Fibroblast of mammary gland (primary cell): ENCODE measurements around the gene TSPAN32.

Experiments used
- DNase-seq: peaks from one replicate; pipeline ENCODE4 v3.0.0-alpha.2; 2010; ENCODE audit warnings: low read depth
- H3K4me3 ChIP-seq: 2 replicates; pipeline ENCODE4 v1.5.1; 2011; ENCODE audit warnings: low read depth, mild to moderate bottlenecking, low read length, moderate library complexity; ENCODE audit not compliant: control insufficient read depth
- TF ChIP-seq, protein P1 (sequence below): conservative IDR thresholded peaks from 2 replicates; pipeline ENCODE4 v1.5.1; 2011; ENCODE audit warnings: low read depth, low read length, inconsistent platforms; ENCODE audit not compliant: control insufficient read depth, insufficient read depth

The TSPAN32 gene

GRCh38 chr11:2305140-2305778 lies 3.4 kb downstream of the TSPAN32 start:
- TF ChIP-seq, protein P1, sequence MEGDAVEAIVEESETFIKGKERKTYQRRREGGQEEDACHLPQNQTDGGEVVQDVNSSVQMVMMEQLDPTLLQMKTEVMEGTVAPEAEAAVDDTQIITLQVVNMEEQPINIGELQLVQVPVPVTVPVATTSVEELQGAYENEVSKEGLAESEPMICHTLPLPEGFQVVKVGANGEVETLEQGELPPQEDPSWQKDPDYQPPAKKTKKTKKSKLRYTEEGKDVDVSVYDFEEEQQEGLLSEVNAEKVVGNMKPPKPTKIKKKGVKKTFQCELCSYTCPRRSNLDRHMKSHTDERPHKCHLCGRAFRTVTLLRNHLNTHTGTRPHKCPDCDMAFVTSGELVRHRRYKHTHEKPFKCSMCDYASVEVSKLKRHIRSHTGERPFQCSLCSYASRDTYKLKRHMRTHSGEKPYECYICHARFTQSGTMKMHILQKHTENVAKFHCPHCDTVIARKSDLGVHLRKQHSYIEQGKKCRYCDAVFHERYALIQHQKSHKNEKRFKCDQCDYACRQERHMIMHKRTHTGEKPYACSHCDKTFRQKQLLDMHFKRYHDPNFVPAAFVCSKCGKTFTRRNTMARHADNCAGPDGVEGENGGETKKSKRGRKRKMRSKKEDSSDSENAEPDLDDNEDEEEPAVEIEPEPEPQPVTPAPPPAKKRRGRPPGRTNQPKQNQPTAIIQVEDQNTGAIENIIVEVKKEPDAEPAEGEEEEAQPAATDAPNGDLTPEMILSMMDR: peak; percentile 78
- peak; percentile 64 for DNase-seq
- H3K4me3 ChIP-seq: no peak overlapping the region

GRCh38 chr11:2305788-2306451 lies 4.1 kb downstream of the TSPAN32 start:
- H3K4me3 ChIP-seq: peak overlapping the region; percentile 6
- peak; percentile 49 for DNase-seq
- TF ChIP-seq, protein P1: no peak

- peak; percentile 88 for DNase-seq
- TF ChIP-seq, protein P1: no peak
- peak overlapping the region; percentile 6 for H3K4me3 ChIP-seq
Measured at GRCh38 chr11:2306452-2306823, 4.6 kb downstream of the TSPAN32 start.

- DNase-seq: peak; percentile 69
- TF ChIP-seq, protein P1: no peak
- no peak overlapping the region for H3K4me3 ChIP-seq
Measured at GRCh38 chr11:2306877-2307500, 5.2 kb downstream of the TSPAN32 start.

- H3K4me3 ChIP-seq: no peak overlapping the region
- TF ChIP-seq, protein P1: no peak
- no peak for DNase-seq
Measured at GRCh38 chr11:2307501-2308331, 5.9 kb downstream of the TSPAN32 start.

GRCh38 chr11:2308713-2309112 lies 6.9 kb downstream of the TSPAN32 start:
- TF ChIP-seq, protein P1: no peak
- no peak for DNase-seq
- H3K4me3 ChIP-seq: no peak overlapping the region
